WTC11 (cell line): ENCODE measurements around the gene KCTD18. TPM values are rescaled to one million over a fixed set of nuclear protein-coding genes. Genes with fewer than 3 reads are reported as not detected.

Experiments used
- ATAC-seq: fragments of 200-7000 bp; cut with Tn5 transposase; 2 replicates; pipeline ENCODE4 v1.10.0; 2021; ENCODE audit warnings: mild to moderate bottlenecking, moderate library complexity
- CTCF ChIA-PET: fragments of 300-600 bp; sonication (Branson Sonifier 250); formaldehyde crosslinking; loops from one replicate; lab custom pipeline; 2021; ENCODE audit warnings: antibody characterized with exemption; lab: Charles Lee
- POLR2A ChIA-PET: fragments of 350-600 bp; sonication (Branson Sonifier 250); formaldehyde crosslinking; loops from one replicate; lab custom pipeline; 2021; ENCODE audit warnings: antibody characterized with exemption; lab: Charles Lee
- DNase-seq: peaks from one replicate; pipeline ENCODE4 v3.0.0; 2021; ENCODE audit warnings: low spot score
- H3K27ac Mint-ChIP-seq: 2 replicates; pipeline ENCODE4 v1.8.0; 2021; ENCODE audit warnings: mixed read lengths
- H3K27me3 Mint-ChIP-seq: 2 replicates; pipeline ENCODE4 v1.8.0; 2021; ENCODE audit warnings: low read depth, mild to moderate bottlenecking, moderate library complexity, mixed read lengths
- H3K36me3 Mint-ChIP-seq: 2 replicates; pipeline ENCODE4 v1.8.0; 2021; ENCODE audit warnings: mixed read lengths
- H3K4me1 Mint-ChIP-seq: 2 replicates; pipeline ENCODE4 v1.8.0; 2022; ENCODE audit warnings: mixed read lengths
- H3K4me3 Mint-ChIP-seq: 2 replicates; pipeline ENCODE4 v1.8.0; 2021; ENCODE audit warnings: mild to moderate bottlenecking, moderate library complexity, mixed read lengths
- H3K9me3 Mint-ChIP-seq: 2 replicates; pipeline ENCODE4 v1.8.0; 2021; ENCODE audit warnings: mixed read lengths
- E2F1 ChIP-seq: sonication (generic); formaldehyde crosslinking; IDR thresholded peaks from 2 replicates; pipeline ENCODE4 v1.8.0; 2022; ENCODE audit warnings: mild to moderate bottlenecking, missing genetic modification reagents
- FOXP1 ChIP-seq: sonication (generic); formaldehyde crosslinking; IDR thresholded peaks from 2 replicates; pipeline ENCODE4 v1.8.0; 2022; ENCODE audit warnings: missing genetic modification reagents, mild to moderate bottlenecking, moderate library complexity, borderline replicate concordance
- MLX ChIP-seq: sonication (generic); formaldehyde crosslinking; IDR thresholded peaks from 2 replicates; pipeline ENCODE4 v1.8.1; 2023; ENCODE audit warnings: mild to moderate bottlenecking, missing genetic modification reagents, moderate library complexity
- NFE2L1 ChIP-seq: sonication (generic); formaldehyde crosslinking; IDR thresholded peaks from 2 replicates; pipeline ENCODE4 v1.8.1; 2023; ENCODE audit warnings: missing genetic modification reagents
- NR1H2 ChIP-seq: sonication (generic); formaldehyde crosslinking; IDR thresholded peaks from 2 replicates; pipeline ENCODE4 v1.9.0; 2021; ENCODE audit warnings: mild to moderate bottlenecking, moderate library complexity, missing genetic modification reagents
- PREB ChIP-seq: sonication (generic); formaldehyde crosslinking; IDR thresholded peaks from 2 replicates; pipeline ENCODE4 v1.8.1; 2022; ENCODE audit warnings: mild to moderate bottlenecking, missing genetic modification reagents, moderate library complexity, borderline replicate concordance
- SMAD4 ChIP-seq: sonication (generic); formaldehyde crosslinking; IDR thresholded peaks from 2 replicates; pipeline ENCODE4 v1.8.0; 2022; ENCODE audit warnings: mild to moderate bottlenecking, missing genetic modification reagents
- SP1 ChIP-seq: sonication (generic); formaldehyde crosslinking; conservative IDR thresholded peaks from 2 replicates; pipeline ENCODE4 v1.8.1; 2022; ENCODE audit warnings: missing genetic modification reagents
- TCF7 ChIP-seq: sonication (generic); formaldehyde crosslinking; IDR thresholded peaks from 2 replicates; pipeline ENCODE4 v1.8.0; 2022; ENCODE audit warnings: mild to moderate bottlenecking, low read depth, missing genetic modification reagents, moderate library complexity
- TP53 ChIP-seq: sonication (generic); formaldehyde crosslinking; IDR thresholded peaks from 2 replicates; pipeline ENCODE4 v1.8.1; 2023; ENCODE audit warnings: mild to moderate bottlenecking, missing genetic modification reagents
- USF1 ChIP-seq: sonication (generic); formaldehyde crosslinking; IDR thresholded peaks from 2 replicates; pipeline ENCODE4 v1.8.0; 2022; ENCODE audit warnings: mild to moderate bottlenecking, missing genetic modification reagents
- ZNF416 ChIP-seq: fragments of 250-450 bp; sonication (Bioruptor Pico); IDR thresholded peaks from 2 replicates; pipeline ENCODE4 v1.9.0; 2021; ENCODE audit warnings: mild to moderate bottlenecking, inconsistent platforms
- ZNF423 ChIP-seq: fragments of 250-450 bp; sonication (Bioruptor Pico); IDR thresholded peaks from 2 replicates; pipeline ENCODE4 v2.1.2; 2022; ENCODE audit warnings: mild to moderate bottlenecking, moderate library complexity
- total RNA-seq: library from RNA; stranded (reverse); gene quantifications from 3 replicates; pipeline ENCODE4 v1.2.3, GENCODE V29; 2021

KCTD18 gene
- total RNA-seq, 1 experiment from 2014 or later = 4.9 TPM

GRCh38 chr2:200523604-200524003 is 13.7 kb upstream of the KCTD18 start:
- H3K9me3 Mint-ChIP-seq = no peaks in the 10 kb centered on the region
- peaks cover 11% of the 10 kb centered on the region for H3K27me3 Mint-ChIP-seq
- no peak for ATAC-seq
- ChIA-PET POLR2A (no interaction called here), CTCF (interaction anchor here (0.6 to 2.7 kb wide), 3 partner anchors 14 to 182 kb away, joined by 3 to 9 read pairs (median 3); partner anchors contain the start of gene KCTD18)
- H3K27ac Mint-ChIP-seq = 0 out of 2 replicates have a peak overlapping the region, but pooled peaks have one; percentile 3
- TF ChIP-seq TCF7 (CRISPR knock-in tag) (no peak), PREB (CRISPR knock-in tag) (no peak), NFE2L1 (CRISPR knock-in tag) (no peak), E2F1 (CRISPR knock-in tag) (no peak)
- no peaks in the 10 kb centered on the region for H3K36me3 Mint-ChIP-seq
- H3K4me1 Mint-ChIP-seq = peaks cover 22% of the 10 kb centered on the region
- no peak overlapping the region for H3K4me3 Mint-ChIP-seq
- no peak for DNase-seq

GRCh38 chr2:200523158-200523557 is 13.3 kb upstream of the KCTD18 start:
- CTCF ChIA-PET = interaction anchor here (0.6 to 2.7 kb wide), 4 partner anchors 13 to 183 kb away, joined by 3 to 9 read pairs (median 3); partner anchors contain the start of genes AOX1 and KCTD18
- DNase-seq (no peak), ATAC-seq (no peak)
- Mint-ChIP-seq H3K4me3 (no peak overlapping the region), H3K27ac (no peak overlapping the region), H3K4me1 (peaks cover 19% of the 10 kb centered on the region), H3K27me3 (peaks cover 12% of the 10 kb centered on the region), H3K9me3 (peaks cover under 1% of the 10 kb centered on the region), H3K36me3 (no peaks in the 10 kb centered on the region)
- POLR2A ChIA-PET = no interaction called here
- TF ChIP-seq TP53 (CRISPR knock-in tag) = no peak
- TF ChIP-seq SP1 (CRISPR knock-in tag) = no peak

GRCh38 chr2:200515155-200515554 is 5.3 kb upstream of the KCTD18 start:
- CTCF ChIA-PET = interaction anchor here (1.2 kb wide), 1 partner anchor 541 kb away, joined by 3 read pairs; no protein-coding TSS in a partner anchor

GRCh38 chr2:200509235-200509611 is 645 bp downstream of the KCTD18 start:
- CTCF ChIA-PET = interaction anchor here (0.7 to 2.0 kb wide), 16 partner anchors 12 to 536 kb away, joined by 3 to 62 read pairs (median 6); partner anchors contain the start of genes AOX1 and SGO2
- Mint-ChIP-seq H3K9me3 (no peaks in the 10 kb centered on the region), H3K4me3 (peak overlapping the region; percentile 77), H3K27me3 (no peaks in the 10 kb centered on the region), H3K36me3 (no peaks in the 10 kb centered on the region), H3K4me1 (peaks cover 10% of the 10 kb centered on the region), H3K27ac (peak overlapping the region; percentile 13; the same call in 1 of the 2 replicates)
- DNase-seq (no peak), ATAC-seq (no peak)
- TF ChIP-seq ZNF423 (CRISPR knock-in tag) (peak; percentile 37; the same call in 1 of the 2 replicates), USF1 (no peak)
- POLR2A ChIA-PET = no interaction called here

More at GRCh38 chr2:200515155-200515554, 5.3 kb upstream of the KCTD18 start:
- peaks cover 19% of the 10 kb centered on the region for H3K9me3 Mint-ChIP-seq
- no peak for TF ChIP-seq E2F1 (CRISPR knock-in tag)
- no peak for TF ChIP-seq FOXP1 (CRISPR knock-in tag)
- TF ChIP-seq NR1H2 (CRISPR knock-in tag) = no peak
- no peak for TF ChIP-seq SMAD4 (CRISPR knock-in tag)
- TF ChIP-seq MLX (CRISPR knock-in tag) = no peak
- TF ChIP-seq ZNF416 (CRISPR knock-in tag) = no peak
- H3K27me3 Mint-ChIP-seq = peaks cover 4% of the 10 kb centered on the region
- H3K4me1 Mint-ChIP-seq = peaks cover 7% of the 10 kb centered on the region
- H3K27ac Mint-ChIP-seq = no peak overlapping the region
- DNase-seq (no peak), ATAC-seq (no peak)
- H3K4me3 Mint-ChIP-seq = no peak overlapping the region
- POLR2A ChIA-PET = no interaction called here
- H3K36me3 Mint-ChIP-seq = 0 out of 2 replicates have a peak, but pooled peaks cover 5% of the 10 kb centered on the region
